Peyer's patch (tissue), 4 donors: ENCODE data around the gene OR1Q1.

ENCODE experiments used
- CTCF ChIP-seq, 6 experiments: fragments of 450-650 bp in 4 of 6; fragments of 200-600 bp in 2 of 6; sonication (generic) in 1 of 6; IDR thresholded peaks; one replicate each; pipeline ENCODE4 v1.5.1; 2017 to 2019; ENCODE audit warnings: antibody characterized with exemption in 6 of 6, mild to moderate bottlenecking in 3 of 6, moderate library complexity in 1 of 6
- POLR2A ChIP-seq, 2 donors: fragments of 450-650 bp; IDR thresholded peaks; one replicate each; pipeline ENCODE4 v1.5.1; 2017; ENCODE audit warnings: antibody characterized with exemption in 2 of 2, mild to moderate bottlenecking in 2 of 2, moderate library complexity in 2 of 2

- no peak for TF ChIP-seq CTCF (IDR thresholded peaks at IDR 0.05)
- TF ChIP-seq POLR2A (IDR thresholded peaks at IDR 0.05): no peak
Measured at GRCh38 chr9:122614362-122614761, at the start of gene OR1Q1.
